Measurements from ENCODE around the gene ARHGAP28.
"Not testable (repeated sequence)": the region's sequence is repeated elsewhere in the genome, so short reads cannot be mapped to it uniquely, and the experiment has no call there.

ARHGAP28 gene

DNA sequence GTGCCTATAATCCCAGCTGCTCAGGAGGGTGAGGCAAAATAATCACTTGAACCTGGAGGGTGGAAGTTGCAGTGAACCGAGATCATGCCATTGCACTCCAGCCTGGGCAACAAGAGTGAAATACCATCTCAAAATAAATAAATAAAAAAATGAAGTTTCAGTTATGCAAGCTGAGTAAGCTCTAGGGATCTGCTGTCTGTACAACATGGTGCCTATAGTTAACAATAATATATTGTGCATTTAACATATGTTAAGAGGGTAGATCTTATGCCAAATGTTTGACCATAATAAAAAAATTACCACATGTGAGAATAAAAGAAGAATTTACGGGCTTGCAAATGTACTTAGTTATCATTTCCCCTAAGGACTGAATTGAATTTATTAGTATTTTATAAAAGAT is 208.9 kb downstream of the ARHGAP28 start:
- not testable (repeated sequence) for DNase-seq

DNA sequence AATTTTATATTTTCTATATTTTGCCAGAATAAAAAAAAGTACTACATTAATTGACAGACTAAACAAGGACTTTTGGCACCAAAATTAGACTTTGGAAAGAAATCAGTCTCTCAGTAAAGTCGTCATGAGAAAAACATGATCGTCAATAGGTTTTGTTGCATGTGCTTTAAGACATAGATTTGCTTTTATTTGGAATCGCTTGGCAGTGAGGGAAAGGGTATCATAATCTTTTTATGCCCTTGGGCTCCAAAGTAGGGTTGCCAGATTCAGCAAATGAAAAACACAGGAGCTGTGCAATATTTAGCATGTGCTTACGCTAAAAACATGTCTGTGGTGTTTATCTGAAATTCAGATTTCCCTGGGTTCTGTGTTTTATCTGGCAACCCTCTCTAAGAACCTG is 210.5 kb downstream of the ARHGAP28 start:
- DNase-seq: no peak

GRCh38 chr18:6940451-6940850 is 210.9 kb downstream of the ARHGAP28 start:
- DNase-seq: no peak

- no peak for DNase-seq
Measured at GRCh38 chr18:6941996-6942395, 212.5 kb downstream of the ARHGAP28 start.

GRCh38 chr18:6942742-6943141 is 213.2 kb downstream of the ARHGAP28 start:
- no peak for DNase-seq

DNA sequence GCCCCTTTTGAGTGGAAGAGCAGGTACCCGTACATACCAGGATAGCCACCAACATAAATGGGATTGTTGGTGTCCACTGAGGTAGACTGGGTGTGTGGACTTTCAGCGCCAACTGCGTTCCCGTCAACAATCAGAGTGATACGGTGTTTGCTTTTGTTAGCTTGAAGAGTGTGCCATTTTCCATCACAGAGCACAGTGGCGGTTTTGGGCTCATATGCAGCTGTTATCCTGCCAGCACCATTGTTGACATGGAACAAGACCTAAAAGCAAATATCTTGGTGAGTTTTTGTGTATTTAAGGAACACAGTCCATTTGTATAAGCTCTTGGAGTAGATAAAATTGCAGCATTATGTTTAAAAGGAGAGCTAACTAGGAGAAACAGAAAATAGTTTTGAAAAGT is 213.6 kb downstream of the ARHGAP28 start:
- no peak for DNase-seq

- DNase-seq: no peak
Measured at GRCh38 chr18:6947338-6948030, 218.0 kb downstream of the ARHGAP28 start.

DNA sequence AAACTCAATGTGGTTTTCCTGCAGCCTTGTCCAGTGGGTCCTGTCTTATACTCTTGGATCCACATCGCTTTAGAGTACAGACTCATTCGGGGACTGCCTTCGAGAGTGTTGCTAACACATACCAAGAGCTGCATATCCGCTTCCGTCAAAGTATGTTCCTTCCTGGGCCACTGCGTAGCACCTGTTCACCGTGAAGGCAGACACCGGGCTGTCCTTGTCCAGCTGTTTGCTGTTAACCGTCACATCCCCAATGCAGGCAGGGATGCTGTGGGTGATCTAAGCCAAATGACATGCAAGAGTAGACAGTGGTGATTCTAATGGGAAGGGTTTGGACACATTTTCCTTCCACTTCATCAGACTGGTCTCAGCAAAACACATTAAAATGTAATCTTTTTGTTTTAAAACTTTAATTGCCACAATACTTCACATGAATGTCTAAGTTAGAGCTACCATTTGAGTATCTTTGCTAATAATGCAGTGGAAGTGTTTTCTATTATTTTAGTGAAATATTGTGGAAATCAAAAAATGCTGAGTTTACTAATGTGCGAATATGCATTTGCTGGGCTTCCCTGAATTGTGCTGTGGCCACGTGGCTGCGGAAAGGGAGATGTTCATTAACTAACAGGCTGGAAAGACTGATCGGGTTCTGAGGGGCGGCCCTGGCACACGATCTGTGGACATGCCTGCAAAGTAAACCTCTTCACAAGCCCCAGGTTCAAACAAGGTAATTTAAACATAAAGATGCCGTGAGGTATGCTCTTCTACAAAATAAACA is 219.0 kb downstream of the ARHGAP28 start:
- DNase-seq: no peak

GRCh38 chr18:6949800-6950586 is 220.5 kb downstream of the ARHGAP28 start:
- no peak for DNase-seq

- DNase-seq: no peak
Measured at GRCh38 chr18:6950641-6951040, 221.1 kb downstream of the ARHGAP28 start.

DNA sequence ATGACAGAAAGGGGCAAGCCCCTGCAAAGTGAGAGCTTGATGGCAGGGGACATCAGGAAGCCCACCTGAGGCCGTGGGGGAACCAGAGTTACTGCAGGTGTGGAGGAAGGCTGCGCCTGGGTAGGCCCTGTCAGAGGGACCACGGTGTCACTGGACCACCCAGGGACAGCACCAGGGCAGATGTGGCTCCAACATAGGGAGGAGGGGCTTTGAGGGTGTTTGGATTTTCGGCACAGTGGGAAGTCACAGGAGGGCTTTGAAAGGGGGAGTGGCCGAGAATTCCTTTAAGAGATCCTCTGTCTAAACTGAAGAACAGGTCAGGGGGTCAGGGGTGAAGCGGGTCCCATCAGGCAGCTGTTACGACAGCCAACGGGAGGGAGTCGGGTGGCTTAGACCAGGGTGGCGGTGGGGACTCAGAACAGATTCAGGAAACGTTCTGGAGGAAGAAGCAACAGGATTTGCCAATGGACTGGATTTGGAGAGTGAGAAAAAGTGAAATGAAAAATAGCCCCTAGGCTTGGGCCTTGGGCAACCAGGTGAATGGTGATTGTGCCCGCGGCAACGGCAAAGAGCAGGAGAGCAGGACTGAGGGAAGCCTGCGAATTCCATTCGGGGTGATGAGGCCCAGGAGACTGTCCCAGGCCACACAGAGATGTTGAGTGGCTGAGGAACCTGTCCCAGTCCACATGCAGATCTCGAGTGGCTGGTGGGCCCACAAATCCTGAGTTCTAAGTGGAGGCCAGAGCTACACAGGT is 222.0 kb downstream of the ARHGAP28 start:
- no peak for DNase-seq

DNA sequence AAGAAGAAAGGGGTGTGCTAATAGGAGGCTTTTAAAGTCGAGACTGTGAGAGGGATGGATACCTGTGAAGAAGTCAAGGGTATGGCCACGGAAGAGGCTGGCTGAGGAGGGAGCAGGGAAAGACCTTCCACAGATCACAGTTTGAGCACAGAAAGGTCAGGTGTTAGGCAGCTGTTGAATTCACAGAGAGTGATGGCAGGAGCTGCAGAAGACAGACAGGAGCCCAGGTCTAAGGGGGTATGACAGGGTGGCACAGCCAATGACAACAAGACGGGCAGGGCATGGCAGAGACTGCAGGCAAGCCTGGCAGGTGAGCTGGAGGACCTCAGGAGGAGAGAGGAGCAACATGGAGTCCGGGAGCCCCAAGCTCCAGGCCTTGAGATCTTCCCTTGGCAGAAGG is 225.0 kb downstream of the ARHGAP28 start:
- DNase-seq: no peak

- DNase-seq: no peak
Measured at GRCh38 chr18:6955304-6955703, 225.8 kb downstream of the ARHGAP28 start.

- DNase-seq: no peak
Measured at GRCh38 chr18:6956495-6956894, 227.0 kb downstream of the ARHGAP28 start.

DNA sequence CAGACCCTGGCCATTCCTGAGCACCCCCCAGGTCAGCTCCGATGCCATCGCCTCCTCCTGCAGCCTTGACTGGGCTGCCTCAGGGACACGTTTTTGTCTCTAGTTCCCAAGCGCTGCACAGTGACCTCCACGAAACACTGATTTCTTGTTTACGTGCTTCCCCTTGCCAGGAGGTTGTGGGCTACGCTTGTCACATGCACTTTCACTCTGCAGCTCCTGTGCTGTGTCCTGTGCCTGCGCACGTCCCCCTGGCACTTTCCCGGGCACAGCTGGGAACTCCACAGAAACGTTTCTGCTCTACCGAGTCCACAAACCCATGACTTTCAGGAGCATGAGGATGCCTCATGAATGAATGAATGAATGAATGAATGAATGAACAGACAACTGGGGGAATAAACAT is 227.5 kb downstream of the ARHGAP28 start:
- no peak for DNase-seq

- DNase-seq: no peak
Measured at GRCh38 chr18:6959110-6959509, 229.6 kb downstream of the ARHGAP28 start.

GRCh38 chr18:6960124-6960523 is 230.6 kb downstream of the ARHGAP28 start:
- DNase-seq: no peak

GRCh38 chr18:6960656-6961055 is 231.1 kb downstream of the ARHGAP28 start:
- DNase-seq: no peak

- DNase-seq: no peak
Measured at GRCh38 chr18:6961331-6961730, 231.8 kb downstream of the ARHGAP28 start.

DNA sequence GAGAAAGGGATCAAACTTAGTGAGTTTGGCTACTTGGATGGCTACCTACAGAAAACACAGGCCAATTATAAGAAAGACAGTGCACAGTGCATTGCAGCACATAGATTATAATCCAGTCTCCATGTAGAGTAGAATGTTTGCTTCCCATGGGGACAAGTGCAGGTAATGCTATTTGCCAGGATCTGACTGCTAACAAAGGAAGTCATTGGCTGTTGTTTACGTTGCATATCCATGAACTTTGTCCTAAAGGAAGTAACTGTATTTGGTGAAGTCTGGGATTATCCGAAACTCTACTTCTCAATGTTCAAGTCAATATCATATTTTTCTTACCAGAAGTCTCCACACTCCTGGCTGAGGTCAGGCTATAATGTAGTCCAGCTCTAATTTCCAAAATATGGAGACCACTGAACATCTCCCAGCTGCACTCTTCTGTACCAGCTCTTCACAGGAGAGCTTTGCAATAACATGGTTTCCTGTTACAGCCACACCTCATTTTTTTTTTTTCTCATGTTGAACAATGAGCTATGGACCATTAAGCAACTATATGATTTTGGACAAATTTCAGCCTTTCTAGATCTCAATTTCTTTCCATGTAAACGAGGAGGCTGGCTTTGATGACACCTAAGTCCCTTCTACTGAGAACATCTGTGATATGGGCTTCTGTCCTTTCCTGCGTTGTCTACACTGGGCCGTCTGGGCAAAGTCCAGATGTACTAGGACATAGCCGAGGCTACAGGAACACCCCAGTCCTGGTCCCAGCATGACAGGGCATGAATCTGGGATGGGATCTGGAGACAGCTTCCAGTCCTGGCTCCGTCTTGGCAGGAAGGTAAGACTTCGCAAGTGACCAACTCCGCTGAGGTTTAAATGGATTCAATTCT is 233.3 kb downstream of the ARHGAP28 start:
- no peak for DNase-seq

DNA sequence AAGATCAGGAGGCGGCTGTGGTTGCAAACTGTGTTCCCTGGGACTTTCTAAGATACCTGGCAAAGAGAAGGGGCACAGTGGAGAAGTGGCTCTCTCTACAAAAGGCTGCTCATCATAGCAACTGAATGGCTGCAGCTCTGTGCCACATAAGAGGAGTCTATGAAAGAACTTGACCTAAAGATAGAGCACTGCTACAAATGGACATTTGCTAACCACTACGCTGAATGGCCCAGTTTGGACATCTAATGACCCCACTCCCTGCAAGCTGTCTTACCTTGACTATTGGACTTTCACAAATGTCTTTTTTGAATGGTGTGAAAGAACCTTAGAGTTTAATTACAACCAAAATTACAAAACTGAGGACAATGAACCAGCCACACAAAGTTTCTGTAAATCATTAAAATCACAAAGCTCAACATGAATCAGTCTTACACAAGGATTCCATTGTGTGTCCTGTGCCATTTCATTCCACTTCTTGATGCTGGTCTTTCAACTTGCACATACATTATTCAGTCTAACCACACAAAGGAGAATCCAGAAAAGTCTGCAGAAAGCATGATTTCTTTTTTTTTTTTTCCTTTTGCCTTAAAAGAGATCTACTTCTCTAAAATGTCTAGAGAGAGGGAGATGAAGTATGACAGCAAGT is 234.1 kb downstream of the ARHGAP28 start:
- no peak for DNase-seq
